GM12878 (cell line): Measurements from ENCODE around the gene NCS1. TPM values are rescaled to one million over a fixed set of nuclear protein-coding genes. Genes with fewer than 3 reads are reported as not detected.

ENCODE experiments used
- ATAC-seq: fragments of 200-7000 bp; cut with Tn5 transposase; 3 replicates; pipeline ENCODE4 v1.9.1; 2020; ENCODE audit warnings: mild to moderate bottlenecking, moderate library complexity
- BruUV-seq: library from RNA; stranded (reverse); fragments of 400-500 nt; replicated peaks from 2 replicates; lab custom pipeline; 2021; lab: Mats Ljungman, UMichigan
- CTCF ChIA-PET: fragments of 300-600 bp; sonication (Branson Sonifier 250); formaldehyde crosslinking; extraction: SDS; loops from one replicate; lab custom pipeline; 2021; ENCODE audit warnings: inconsistent platforms; lab: Yijun Ruan, JAX
- POLR2A ChIA-PET: fragments of 350-600 bp; formaldehyde crosslinking; extraction: SDS; loops from one replicate; lab custom pipeline; 2021; ENCODE audit warnings: inconsistent platforms; lab: Charles Lee
- RAD21 ChIA-PET: fragments of 300-600 bp; sonication (Branson Sonifier 250); formaldehyde crosslinking; loops from one replicate; lab custom pipeline; 2023; ENCODE audit warnings: antibody characterized with exemption; ENCODE audit not compliant: unreplicated experiment; lab: Charles Lee
- SMC1A ChIA-PET: fragments of 300-600 bp; sonication (Branson Sonifier 250); formaldehyde crosslinking; loops from one replicate; lab custom pipeline; 2023; ENCODE audit not compliant: unreplicated experiment, uncharacterized antibody; lab: Charles Lee
- DNase-seq: peaks from one replicate; pipeline ENCODE4 v3.0.0-alpha.2; 2011; ENCODE audit warnings: low read depth, low spot score
- FAIRE-seq: peaks from 3 replicates; lab custom pipeline; 2011; peaks lifted over from hg19 to GRCh38; lab: Jason Lieb, UNC
- H2AFZ ChIP-seq: 2 replicates; pipeline ENCODE4 v1.6.0; 2011; ENCODE audit warnings: low read depth, low read length, control low read depth; ENCODE audit not compliant: control insufficient read depth
- H3K27ac ChIP-seq: 2 replicates; pipeline ENCODE4 v1.5.1; 2011; ENCODE audit warnings: control low read depth; ENCODE audit not compliant: control insufficient read depth, insufficient read depth
- H3K27me3 ChIP-seq, 2 experiments: replicated peaks in 1 of 2; 2 replicates each; pipeline versions ENCODE4 v1.6.0 to v1.6.1; 2011; ENCODE audit warnings: low read length in 1 of 2; ENCODE audit not compliant: control insufficient read depth in 2 of 2, insufficient read depth in 2 of 2
- H3K36me3 ChIP-seq, 2 experiments: 2 replicates each; pipeline ENCODE4 v1.5.1; 2011; ENCODE audit warnings: low read length in 1 of 2; ENCODE audit not compliant: control insufficient read depth in 2 of 2, insufficient read depth in 2 of 2
- H3K4me1 ChIP-seq: 2 replicates; pipeline ENCODE4 v1.6.1; 2011; ENCODE audit warnings: mild to moderate bottlenecking, low read length, moderate library complexity, mixed read lengths; ENCODE audit not compliant: control insufficient read depth, insufficient read depth
- H3K4me2 ChIP-seq: 2 replicates; pipeline ENCODE4 v1.6.0; 2011; ENCODE audit warnings: control low read depth; ENCODE audit not compliant: control insufficient read depth, insufficient read depth
- H3K4me3 ChIP-seq: fragments of 200-600 bp; sonication (generic); 2 replicates; pipeline ENCODE4 v1.5.1; 2016
- H3K79me2 ChIP-seq: 2 replicates; pipeline ENCODE4 v1.6.0; 2011; ENCODE audit warnings: low read length; ENCODE audit not compliant: control insufficient read depth, insufficient read depth
- H3K9ac ChIP-seq: 2 replicates; pipeline ENCODE4 v1.8.0; 2011; ENCODE audit warnings: low read length, control low read depth, mixed read lengths; ENCODE audit not compliant: control insufficient read depth, insufficient read depth
- H3K9me3 ChIP-seq: replicated peaks from 3 replicates; pipeline ENCODE4 v1.5.1; 2011; ENCODE audit warnings: mild to moderate bottlenecking, low read length; ENCODE audit not compliant: control insufficient read depth, insufficient read depth
- H4K20me1 ChIP-seq: 2 replicates; pipeline ENCODE4 v1.6.0; 2011; ENCODE audit not compliant: control insufficient read depth, insufficient read depth
- ATF3 ChIP-seq: IDR thresholded peaks from 2 replicates; pipeline ENCODE4 v1.6.1; 2011; ENCODE audit warnings: low read depth, mild to moderate bottlenecking, low read length, moderate library complexity, borderline replicate concordance; ENCODE audit errors: extremely low read depth
- CHD1 ChIP-seq: IDR thresholded peaks from 2 replicates; pipeline ENCODE4 v1.6.1; 2012; ENCODE audit warnings: low read depth, low read length, improper control_type of control experiment
- E2F4 ChIP-seq: IDR thresholded peaks from 2 replicates; pipeline ENCODE4 v1.6.1; 2012; ENCODE audit warnings: low read depth, low read length, improper control_type of control experiment
- ETV6 ChIP-seq, 2 experiments: fragments of 450-650 bp in 1 of 2; IDR thresholded peaks in 1 of 2; conservative IDR thresholded peaks in 1 of 2; 2 replicates each; pipeline ENCODE4 v1.6.1; 2014; ENCODE audit warnings: antibody characterized with exemption in 1 of 2, borderline replicate concordance in 1 of 2, low read depth in 1 of 2, mild to moderate bottlenecking in 1 of 2, moderate library complexity in 1 of 2
- IRF5 ChIP-seq: fragments of 450-650 bp; IDR thresholded peaks from 2 replicates; pipeline ENCODE4 v1.6.1; 2017; ENCODE audit warnings: borderline replicate concordance
- JUND ChIP-seq: IDR thresholded peaks from 2 replicates; pipeline ENCODE4 v1.6.1; 2012; ENCODE audit warnings: low read depth, mild to moderate bottlenecking, low read length, improper control_type of control experiment, moderate library complexity
- NR2C2 ChIP-seq: IDR thresholded peaks from 2 replicates; pipeline ENCODE4 v1.6.1; 2011; ENCODE audit warnings: borderline replicate concordance, low read depth; ENCODE audit not compliant: control insufficient read depth, insufficient read length
- POLR2A ChIP-seq: IDR thresholded peaks from 2 replicates; pipeline ENCODE4 v1.6.1; 2011; ENCODE audit warnings: low read depth, mild to moderate bottlenecking, low read length
- SUPT20H ChIP-seq: IDR thresholded peaks from 2 replicates; pipeline ENCODE4 v1.6.1; 2011; ENCODE audit warnings: low read depth, mild to moderate bottlenecking, low read length, moderate library complexity, borderline replicate concordance; ENCODE audit not compliant: control insufficient read depth
- TARDBP ChIP-seq: IDR thresholded peaks from 2 replicates; pipeline ENCODE4 v1.6.1; 2016; ENCODE audit warnings: borderline replicate concordance
- TBL1XR1 ChIP-seq: IDR thresholded peaks from 2 replicates; pipeline ENCODE4 v1.6.1; 2012; ENCODE audit warnings: low read depth, low read length, improper control_type of control experiment
- WRNIP1 ChIP-seq: IDR thresholded peaks from 2 replicates; pipeline ENCODE4 v1.6.1; 2011; ENCODE audit warnings: low read depth, low read length, improper control_type of control experiment, borderline replicate concordance
- WGBS: methylation state at CpG from one replicate; pipeline ENCODE4 v1.1.6; 2016; ENCODE audit warnings: low lambda C conversion rate; ENCODE audit not compliant: insufficient replicate concordance, insufficient coverage; ENCODE audit errors: missing lambda C conversion rate; 5-methylcytosine and 5-hydroxymethylcytosine counted together
- in situ Hi-C: fragments of 300-500 bp; cut with MboI; formaldehyde crosslinking; loops from 9 replicates; pipeline ENCODE4 v1.14.3; 2018; ENCODE audit warnings: mixed read lengths
- intact Hi-C: fragments of 100-400 bp; cut with micrococcal nuclease; formaldehyde crosslinking; loops from one replicate; pipeline ENCODE4 v1.14.2; 2022; ENCODE audit not compliant: unreplicated experiment
- polyA plus RNA-seq, 11 experiments: library from polyadenylated mRNA; depleted of rRNA in 4 of 11; unstranded in 6 of 11; stranded (reverse) in 5 of 11; fragments of >200 nt; fragmentation: Nextera tagmentation in 4 of 11; fragmentation: Illumina TruSeq in 1 of 11; extraction: Ambion mirVana in 4 of 11; extraction: Trizol in 1 of 11; gene quantifications; 1 replicate in 1 of 11; 2 replicates in 10 of 11; pipeline versions ENCODE4 v1.2.1 to v1.2.3, GENCODE V29; 2011 to 2016; ENCODE audit warnings: inconsistent platforms in 2 of 11, missing spikeins in 2 of 11, low read depth in 1 of 11
- total RNA-seq, 4 experiments: library from RNA; depleted of rRNA in 3 of 4; stranded (reverse); fragments of >200 nt in 3 of 4; fragmentation: Illumina TruSeq in 1 of 4; extraction: Trizol in 1 of 4; gene quantifications; 2 replicates each; pipeline versions ENCODE4 v1.2.1 to v1.2.3, GENCODE V29; 2013 to 2021
- TF ChIP-seq, protein P1 (sequence below): fragments of 450-650 bp; IDR thresholded peaks from 2 replicates; pipeline ENCODE4 v1.6.1; 2017; ENCODE audit warnings: mild to moderate bottlenecking, low read depth, inconsistent platforms; ENCODE audit not compliant: poor library complexity, severe bottlenecking

NCS1 gene
- total and polyA plus RNA-seq, 10 of the 15 experiments (the other 5 are each of a cell fraction or from before 2014, with no cell fraction given) = 0.04 to 0.22 (median 0.06) TPM; not detected in 4

DNA sequence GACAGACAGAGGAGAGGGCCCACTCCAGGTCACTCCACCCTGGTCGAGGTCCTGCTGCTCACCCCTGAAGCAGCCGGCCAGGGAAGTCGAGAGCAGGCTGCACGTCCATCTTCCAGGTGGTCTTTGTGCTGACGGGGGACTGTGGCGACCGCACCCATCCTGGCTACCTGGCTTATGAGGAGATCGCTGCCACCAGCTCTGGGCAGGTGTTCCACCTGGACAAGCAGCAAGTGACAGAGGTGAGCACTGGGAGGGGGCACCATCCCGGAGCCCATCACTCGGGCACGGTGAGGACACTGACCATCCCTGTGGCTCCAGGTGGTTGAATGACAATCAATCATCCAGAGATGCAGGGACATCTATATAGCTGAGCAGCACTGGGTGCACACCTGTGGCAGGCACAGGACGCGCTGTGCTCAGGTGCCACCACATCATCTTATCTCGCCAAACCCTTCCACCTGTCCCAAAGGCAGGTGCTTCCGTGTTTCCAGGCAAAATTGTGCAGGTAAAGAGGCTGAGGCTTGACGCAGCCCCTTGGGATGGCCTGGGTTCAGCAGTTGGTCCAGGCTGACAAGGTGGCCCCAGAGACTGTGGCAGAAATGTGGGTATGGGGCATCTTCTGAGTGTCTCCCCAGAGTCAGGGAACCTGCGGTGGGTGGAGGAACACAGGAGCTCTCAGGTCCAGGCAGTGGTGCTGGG is 114.0 kb downstream of the NCS1 start:
- 30% methylated on average over 17 of the region's 17 CpGs for WGBS
- Histone ChIP-seq H3K79me2 (no peaks in the 10 kb centered on the region), H3K4me1 (no peaks in the 10 kb centered on the region), H3K27ac (no peak overlapping the region), H3K4me3 (no peak overlapping the region), H3K9ac (no peak overlapping the region), H4K20me1 (no peaks in the 10 kb centered on the region), H3K27me3 (peaks cover 1 to 3% of the 10 kb centered on the region in 2 experiments; a peak in 3 of 4 replicates), H3K4me2 (no peak overlapping the region), H3K36me3 (no peaks in the 10 kb centered on the region), H3K9me3 (no peaks in the 10 kb centered on the region), H2AFZ (no peak overlapping the region)
- DNase-seq (no peak), FAIRE-seq (no peak), ATAC-seq (no peak)
- intact Hi-C loops = no loop called here
- TF ChIP-seq SUPT20H (no peak), ETV6 (conservative IDR thresholded peaks at IDR 0.05 in 1 of 2, IDR thresholded peaks at IDR 0.05 in 1 of 2; ENCODE audit: borderline replicate concordance in 1 of 2, low read depth in 1 of 2) (no peak), ATF3 (no peak), TBL1XR1 (no peak), WRNIP1 (no peak), NR2C2 (no peak), TARDBP (no peak), IRF5 (no peak), CHD1 (no peak), POLR2A (no peak), E2F4 (no peak), JUND (no peak)
- TF ChIP-seq, protein P1, sequence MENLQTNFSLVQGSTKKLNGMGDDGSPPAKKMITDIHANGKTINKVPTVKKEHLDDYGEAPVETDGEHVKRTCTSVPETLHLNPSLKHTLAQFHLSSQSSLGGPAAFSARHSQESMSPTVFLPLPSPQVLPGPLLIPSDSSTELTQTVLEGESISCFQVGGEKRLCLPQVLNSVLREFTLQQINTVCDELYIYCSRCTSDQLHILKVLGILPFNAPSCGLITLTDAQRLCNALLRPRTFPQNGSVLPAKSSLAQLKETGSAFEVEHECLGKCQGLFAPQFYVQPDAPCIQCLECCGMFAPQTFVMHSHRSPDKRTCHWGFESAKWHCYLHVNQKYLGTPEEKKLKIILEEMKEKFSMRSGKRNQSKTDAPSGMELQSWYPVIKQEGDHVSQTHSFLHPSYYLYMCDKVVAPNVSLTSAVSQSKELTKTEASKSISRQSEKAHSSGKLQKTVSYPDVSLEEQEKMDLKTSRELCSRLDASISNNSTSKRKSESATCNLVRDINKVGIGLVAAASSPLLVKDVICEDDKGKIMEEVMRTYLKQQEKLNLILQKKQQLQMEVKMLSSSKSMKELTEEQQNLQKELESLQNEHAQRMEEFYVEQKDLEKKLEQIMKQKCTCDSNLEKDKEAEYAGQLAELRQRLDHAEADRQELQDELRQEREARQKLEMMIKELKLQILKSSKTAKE = no peak
- POLR2A ChIA-PET = no interaction called here
- CTCF ChIA-PET = no interaction called here
- BruUV-seq = no TSS peak
- RAD21 ChIA-PET = no interaction called here
- in situ Hi-C loops = no loop called here
- SMC1A ChIA-PET = no interaction called here
